Upper lobe of left lung (tissue), 6 donors: ENCODE data around the gene TMEM132D. TPM values are rescaled to one million over a fixed set of nuclear protein-coding genes. Genes with fewer than 3 reads are reported as not detected.

Experiments
- ATAC-seq, 2 donors: fragments of 200-7000 bp; cut with Tn5 transposase; one replicate each; pipeline ENCODE4 v1.9.1; 2022; ENCODE audit warnings: mild to moderate bottlenecking in 2 of 2, moderate library complexity in 2 of 2; ENCODE audit not compliant: low FRiP score in 2 of 2
- DNase-seq, 2 donors: peaks; one replicate each; pipeline ENCODE4 v3.0.0-alpha.2; 2019 to 2020
- H3K27ac ChIP-seq, 4 donors: fragments of 200-600 bp; sonication (generic); one replicate each; pipeline ENCODE4 v1.5.1; 2016 to 2019
- H3K27me3 ChIP-seq, 4 donors: fragments of 200-600 bp; sonication (generic); one replicate each; pipeline ENCODE4 v1.5.1; 2017 to 2019
- H3K36me3 ChIP-seq, 4 donors: fragments of 200-600 bp; sonication (generic); one replicate each; pipeline ENCODE4 v1.5.1; 2016 to 2019
- H3K4me1 ChIP-seq, 4 donors: fragments of 200-600 bp; sonication (generic); one replicate each; pipeline ENCODE4 v1.5.1; 2018 to 2019
- H3K4me3 ChIP-seq, 4 donors: fragments of 200-600 bp; sonication (generic); one replicate each; pipeline ENCODE4 v1.5.1; 2017 to 2019; ENCODE audit warnings: mild to moderate bottlenecking in 2 of 4, moderate library complexity in 1 of 4
- H3K9me3 ChIP-seq, 4 donors: fragments of 200-600 bp; sonication (generic); one replicate each; pipeline ENCODE4 v1.5.1; 2018 to 2019
- CTCF ChIP-seq, 6 experiments: fragments of 450-650 bp in 4 of 6; fragments of 200-600 bp in 2 of 6; sonication (generic) in 2 of 6; IDR thresholded peaks; one replicate each; pipeline ENCODE4 v1.5.1; 2016 to 2019; ENCODE audit warnings: antibody characterized with exemption in 6 of 6
- EP300 ChIP-seq, 4 donors: sonication (generic); formaldehyde crosslinking; IDR thresholded peaks; one replicate each; pipeline ENCODE4 v1.5.1; 2017; ENCODE audit warnings: antibody characterized with exemption in 4 of 4, control low read depth in 2 of 4
- POLR2A ChIP-seq, 4 donors: fragments of 450-650 bp; IDR thresholded peaks; one replicate each; pipeline ENCODE4 v1.5.1; 2016 to 2017; ENCODE audit warnings: antibody characterized with exemption in 4 of 4, mild to moderate bottlenecking in 2 of 4
- POLR2AphosphoS5 ChIP-seq, 2 donors: sonication (generic); formaldehyde crosslinking; IDR thresholded peaks; one replicate each; pipeline ENCODE4 v1.5.1; 2017; ENCODE audit warnings: antibody characterized with exemption in 2 of 2
- WGBS, 2 donors: methylation state at CpG; one replicate each; pipeline ENCODE4 v1.1.5; 2017 to 2018; 5-methylcytosine and 5-hydroxymethylcytosine counted together
- total RNA-seq, 6 donors: library from RNA; depleted of rRNA in 4 of 6; stranded (reverse); fragments of >200 nt in 4 of 6; gene quantifications; one replicate each; pipeline versions ENCODE4 v1.1.0 to v1.2.1, GENCODE V29; 2016 to 2021
- donor health status: DM: no; HTN: no; CAD: no; lungs with moderate emphysema.
- donor health status: DM: no; HTN: yes; CAD: no; lungs with severe emphysema.

Gene TMEM132D
- total RNA-seq, 6 donors from 2014 or later, result 0.30 to 1.0 (median 0.79) TPM; not detected in 1

- Histone ChIP-seq H3K4me1 (no peaks in the 10 kb centered on the region), H3K36me3 (no peaks in the 10 kb centered on the region), H3K27me3 (no peaks in the 10 kb centered on the region), H3K9me3 (no peaks in the 10 kb centered on the region), H3K27ac (no peak overlapping the region), H3K4me3 (no peak overlapping the region)
- ATAC-seq, result no peak
- WGBS, 2 donors, result 75 to 77% methylated on average over 13 of the region's 13 CpGs
- TF ChIP-seq CTCF (IDR thresholded peaks at IDR 0.05), result no peak
- no peak for TF ChIP-seq POLR2A (IDR thresholded peaks at IDR 0.05)
- no peak for TF ChIP-seq EP300 (IDR thresholded peaks at IDR 0.05)
- TF ChIP-seq POLR2AphosphoS5 (IDR thresholded peaks at IDR 0.05), result no peak
- no peak for DNase-seq
These were observed 30.6 kb downstream of the TMEM132D start for GRCh38 chr12:129873111-129873832.

DNA sequence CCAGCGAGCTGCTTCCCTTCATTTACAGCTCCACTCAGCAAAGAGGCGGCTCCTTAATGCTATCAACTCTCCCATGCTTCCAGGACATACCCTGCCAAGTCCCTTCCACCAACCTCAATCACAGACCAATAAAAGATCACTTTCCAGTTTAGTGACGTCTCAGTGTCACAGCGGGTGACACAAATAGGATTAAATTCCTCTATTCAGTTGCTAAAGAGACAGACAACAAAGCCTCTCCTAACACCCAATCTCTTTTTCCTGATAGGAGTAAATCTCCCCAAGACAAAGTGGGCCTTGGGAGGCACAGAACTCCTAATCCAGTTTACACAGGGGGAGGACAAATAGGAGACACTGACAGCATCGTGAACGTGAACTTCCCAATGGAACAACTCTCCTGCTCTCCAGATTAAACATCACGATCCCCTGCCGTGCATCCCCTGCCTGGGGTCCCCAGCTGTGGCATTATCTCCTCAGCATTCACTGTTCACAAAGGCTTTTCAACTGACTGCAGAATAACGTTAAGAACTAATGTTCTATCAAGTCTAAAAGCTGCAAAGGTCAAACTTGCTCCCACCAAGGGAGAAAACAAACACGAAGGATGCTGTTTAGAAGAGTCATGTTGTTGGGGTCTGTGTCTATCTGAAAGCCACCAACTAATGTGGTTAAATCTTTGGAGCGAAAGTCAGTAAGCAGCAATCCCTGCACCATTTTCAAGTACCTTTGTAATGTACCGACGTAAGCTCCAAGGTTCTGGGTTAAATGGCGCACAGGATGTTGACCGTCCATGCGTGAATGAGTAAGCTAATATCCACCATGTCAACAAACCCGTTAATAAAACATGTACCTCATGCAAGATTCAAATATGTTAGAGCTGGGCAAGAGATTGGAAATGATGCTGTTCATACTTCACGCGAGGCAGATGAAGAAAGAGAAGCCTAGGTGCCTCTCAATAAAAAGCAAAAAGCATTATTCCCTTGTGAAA, 31.5 kb downstream of the TMEM132D start:
- Histone ChIP-seq H3K9me3 (no peaks in the 10 kb centered on the region), H3K4me3 (no peak overlapping the region), H3K36me3 (no peaks in the 10 kb centered on the region), H3K27me3 (no peaks in the 10 kb centered on the region), H3K4me1 (no peaks in the 10 kb centered on the region), H3K27ac (no peak overlapping the region)
- TF ChIP-seq POLR2A (IDR thresholded peaks at IDR 0.05) (no peak), EP300 (IDR thresholded peaks at IDR 0.05) (no peak), POLR2AphosphoS5 (IDR thresholded peaks at IDR 0.05) (no peak), CTCF (IDR thresholded peaks at IDR 0.05) (no peak)
- ATAC-seq (no peak), DNase-seq (no peak)
- 53 to 58% methylated on average over 19 of the region's 19 CpGs for WGBS, 2 donors

- Histone ChIP-seq H3K4me3 (no peak overlapping the region), H3K27me3 (no peaks in the 10 kb centered on the region), H3K36me3 (no peaks in the 10 kb centered on the region), H3K9me3 (peaks cover 0 to 3% (median 0%) of the 10 kb centered on the region in 4 donors), H3K4me1 (no peaks in the 10 kb centered on the region), H3K27ac (no peak overlapping the region)
- DNase-seq (no peak), ATAC-seq (no peak)
- TF ChIP-seq EP300 (IDR thresholded peaks at IDR 0.05) (no peak), POLR2A (IDR thresholded peaks at IDR 0.05) (no peak), POLR2AphosphoS5 (IDR thresholded peaks at IDR 0.05) (no peak), CTCF (IDR thresholded peaks at IDR 0.05) (no peak)
- WGBS, 2 donors, result 79 to 82% methylated on average over 2 to 5 of the region's 5 CpGs
These were observed 33.0 kb downstream of the TMEM132D start for GRCh38 chr12:129870796-129871195.

DNA sequence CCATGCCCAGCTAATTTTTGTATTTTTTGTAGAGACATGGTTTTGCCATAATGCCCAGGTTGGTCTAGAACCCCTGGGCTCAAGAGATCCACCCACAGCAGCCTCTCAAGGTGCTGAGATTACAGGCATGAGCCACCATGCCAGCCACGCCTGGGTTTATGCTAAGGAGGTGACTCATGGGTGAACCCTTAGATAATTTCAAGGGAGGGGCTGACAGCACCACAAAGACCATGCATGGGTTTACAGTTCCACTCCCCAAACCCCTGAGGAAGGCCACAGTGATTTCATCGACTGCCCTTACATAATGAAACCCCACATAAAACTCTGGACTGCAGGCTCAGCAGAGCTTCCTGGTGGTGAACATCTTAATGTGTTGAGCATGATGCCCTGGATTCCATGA, 33.7 kb downstream of the TMEM132D start:
- DNase-seq (no peak), ATAC-seq (no peak)
- WGBS, 2 donors, result 79% methylated on average over 2 of the region's 2 CpGs; no CpG with 5 or more reads in 1 of the 2 donors
- no peak overlapping the region for H3K4me3 ChIP-seq
- H3K9me3 ChIP-seq, result peaks cover 0 to 4% (median 0%) of the 10 kb centered on the region in 4 donors
- H3K4me1 ChIP-seq, result no peaks in the 10 kb centered on the region
- TF ChIP-seq CTCF (IDR thresholded peaks at IDR 0.05), result no peak
- TF ChIP-seq POLR2A (IDR thresholded peaks at IDR 0.05), result no peak
- TF ChIP-seq EP300 (IDR thresholded peaks at IDR 0.05), result no peak
- no peak for TF ChIP-seq POLR2AphosphoS5 (IDR thresholded peaks at IDR 0.05)
- H3K27me3 ChIP-seq, result no peaks in the 10 kb centered on the region
- no peaks in the 10 kb centered on the region for H3K36me3 ChIP-seq
- H3K27ac ChIP-seq, result no peak overlapping the region
